T-helper 2 cell (primary cell): ENCODE measurements around the gene LAMA2.

Experiments
- DNase-seq, 5 experiments: peaks; one replicate each; pipeline versions ENCODE4 v3.0.0 to v3.0.0-alpha.2; 2012 to 2022

LAMA2 gene

DNA sequence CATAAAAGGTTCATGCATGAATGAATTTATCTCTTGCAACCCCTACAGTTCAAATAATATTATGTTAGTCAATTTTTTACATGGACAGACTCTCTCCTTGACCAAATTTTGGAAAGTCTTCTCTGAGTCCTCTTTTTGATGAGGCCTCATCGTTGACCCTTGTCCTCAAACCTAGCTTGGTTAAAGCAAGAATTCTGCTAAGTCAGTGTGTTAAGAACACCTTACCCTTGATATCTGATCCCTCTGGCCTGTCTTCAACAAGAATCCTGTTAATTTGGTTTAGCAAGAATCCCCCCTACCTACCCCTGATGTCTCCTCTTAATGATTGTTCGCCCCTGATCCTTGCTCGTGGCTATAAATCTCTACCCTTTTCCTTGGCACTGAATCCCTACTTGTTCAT is 301.4 kb downstream of the LAMA2 start:
- no peak for DNase-seq

DNA sequence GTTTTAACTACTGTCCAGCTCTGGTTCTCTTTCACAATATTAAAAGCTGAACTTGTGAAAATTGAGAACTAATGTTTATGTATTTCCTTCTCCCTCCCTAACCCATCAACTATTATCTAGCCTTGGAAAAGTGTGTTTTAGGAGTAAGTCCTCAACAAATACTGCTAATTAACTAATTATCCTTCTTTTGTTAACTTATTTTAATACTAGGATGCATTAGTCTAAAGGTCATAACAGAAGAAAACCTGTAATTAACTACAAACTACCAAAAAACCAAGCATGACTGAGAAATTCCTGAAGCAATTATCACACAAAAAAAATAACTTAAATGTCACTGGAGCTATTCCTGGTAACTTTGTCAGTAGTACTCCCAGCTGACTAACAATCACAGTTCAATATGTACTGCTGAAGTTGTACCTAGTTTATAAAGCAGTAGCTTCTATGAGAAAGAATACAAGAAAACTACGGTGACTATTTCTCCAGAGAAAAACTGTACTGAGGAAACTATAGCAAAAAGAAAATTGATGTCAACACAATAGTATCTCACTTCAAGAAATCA is 301.9 kb downstream of the LAMA2 start:
- DNase-seq: no peak

DNA sequence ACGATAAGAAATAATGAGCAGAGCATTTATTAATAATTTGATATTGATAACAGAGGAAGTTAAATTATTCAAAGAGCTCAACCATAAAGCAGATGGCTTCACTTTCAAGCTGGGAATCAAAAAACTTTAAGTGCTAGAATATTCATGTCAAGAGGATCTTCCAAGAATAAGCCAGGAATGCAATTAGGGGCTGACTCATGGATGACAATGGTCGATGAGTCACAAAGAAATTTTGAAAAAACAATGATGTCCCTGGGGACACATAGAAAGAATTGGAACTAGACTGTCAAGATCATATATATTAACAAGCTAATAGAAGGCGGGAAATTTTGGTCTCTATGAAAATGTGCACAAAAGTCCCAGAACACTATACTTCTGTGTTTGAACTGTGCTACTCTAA is 304.1 kb downstream of the LAMA2 start:
- DNase-seq: no peak

DNA sequence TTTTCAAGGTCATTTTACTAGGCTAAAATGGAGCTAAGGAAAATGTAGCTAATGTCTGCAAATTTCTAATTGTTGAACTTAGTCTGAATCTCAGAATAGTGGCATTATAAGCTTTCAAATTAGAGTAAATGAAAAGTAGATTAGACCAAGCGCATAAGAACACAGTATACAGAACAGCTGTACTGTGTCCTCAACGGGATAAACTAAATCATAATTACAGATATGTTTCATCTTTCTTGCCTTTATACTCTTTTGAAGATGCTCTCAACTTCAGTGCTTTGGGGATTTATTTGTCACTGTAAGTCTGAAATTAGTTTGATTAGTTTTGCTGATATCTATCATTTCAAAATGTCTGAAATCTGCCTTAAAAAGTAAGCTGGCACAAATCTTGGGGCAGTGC is 305.4 kb downstream of the LAMA2 start:
- no peak for DNase-seq

DNA sequence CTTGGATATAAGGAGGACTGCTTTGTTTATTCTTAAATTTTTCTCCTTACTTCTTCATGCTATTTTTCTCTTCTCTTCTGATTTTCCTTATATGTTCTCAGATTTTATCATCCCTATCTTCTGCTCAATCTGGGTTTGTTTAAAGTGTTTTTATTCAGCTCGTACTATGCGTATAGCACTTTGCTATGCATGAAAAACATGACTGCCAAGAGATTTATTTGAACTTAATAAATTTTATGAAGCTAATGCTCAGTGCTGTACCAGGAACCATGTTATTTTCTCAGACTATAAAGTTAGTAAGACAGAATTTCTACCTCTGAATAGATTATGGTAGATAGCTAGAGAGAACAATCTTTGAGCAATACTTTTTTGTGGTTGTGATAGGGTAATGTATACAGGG is 305.9 kb downstream of the LAMA2 start:
- DNase-seq: no peak

DNA sequence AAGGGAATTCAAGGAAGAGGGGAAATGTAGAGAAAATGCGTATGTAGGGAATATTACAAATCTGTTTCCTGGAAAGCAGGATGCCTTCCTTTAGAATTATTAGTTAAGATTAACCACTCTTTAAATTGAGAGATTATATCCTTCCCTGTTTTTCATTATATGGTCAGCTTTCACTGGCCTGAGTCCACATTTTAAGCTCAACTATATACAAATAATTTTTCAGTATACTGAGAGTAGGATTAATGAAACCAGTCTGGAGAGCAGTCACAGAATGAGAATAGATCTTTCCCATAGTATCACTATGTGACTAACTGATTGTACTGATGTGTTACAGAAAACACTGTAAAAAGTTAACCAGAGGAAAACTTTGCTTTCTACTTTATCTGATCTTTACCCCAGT is 306.3 kb downstream of the LAMA2 start:
- DNase-seq: no peak

DNA sequence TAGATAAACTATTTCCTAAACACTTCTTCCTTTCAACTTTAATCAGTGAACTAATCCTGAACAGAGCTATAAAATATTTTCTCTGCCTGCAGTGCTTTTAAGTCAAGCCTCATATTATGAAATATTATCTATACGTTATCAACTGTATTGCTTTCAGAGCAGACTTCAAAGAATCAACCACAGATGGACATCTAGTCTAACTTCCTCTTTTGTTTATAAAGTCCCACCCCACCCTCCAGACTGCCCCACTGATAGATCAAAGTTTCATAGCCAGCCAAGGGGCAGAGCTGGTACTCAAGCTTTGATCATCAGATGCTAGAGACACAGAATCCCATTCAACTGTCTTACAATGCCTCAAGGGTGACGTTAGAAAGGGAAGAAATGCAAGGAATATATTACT is 308.3 kb downstream of the LAMA2 start:
- DNase-seq: no peak

DNA sequence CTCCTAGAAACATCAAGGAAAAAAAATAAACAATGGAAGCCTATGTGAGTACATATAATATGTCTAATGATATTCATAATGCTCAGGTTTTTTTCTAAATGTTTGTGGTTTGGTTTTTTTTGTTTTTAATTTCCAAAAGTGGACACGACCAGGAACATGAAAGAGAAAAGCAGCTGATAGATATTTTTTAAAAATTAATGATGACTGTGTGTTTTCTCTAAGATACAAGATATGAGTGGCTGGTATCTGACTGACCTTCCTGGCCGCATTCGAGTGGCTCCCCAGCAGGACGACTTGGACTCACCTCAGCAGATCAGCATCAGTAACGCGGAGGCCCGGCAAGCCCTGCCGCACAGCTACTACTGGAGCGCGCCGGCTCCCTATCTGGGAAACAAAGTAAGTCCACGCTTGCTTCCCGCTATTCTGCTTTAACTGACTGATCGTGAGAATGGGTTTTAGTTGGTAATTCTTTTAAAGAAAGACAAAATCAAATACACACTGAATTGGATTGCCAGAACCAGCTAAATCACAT is 309.6 kb downstream of the LAMA2 start:
- no peak for DNase-seq

DNA sequence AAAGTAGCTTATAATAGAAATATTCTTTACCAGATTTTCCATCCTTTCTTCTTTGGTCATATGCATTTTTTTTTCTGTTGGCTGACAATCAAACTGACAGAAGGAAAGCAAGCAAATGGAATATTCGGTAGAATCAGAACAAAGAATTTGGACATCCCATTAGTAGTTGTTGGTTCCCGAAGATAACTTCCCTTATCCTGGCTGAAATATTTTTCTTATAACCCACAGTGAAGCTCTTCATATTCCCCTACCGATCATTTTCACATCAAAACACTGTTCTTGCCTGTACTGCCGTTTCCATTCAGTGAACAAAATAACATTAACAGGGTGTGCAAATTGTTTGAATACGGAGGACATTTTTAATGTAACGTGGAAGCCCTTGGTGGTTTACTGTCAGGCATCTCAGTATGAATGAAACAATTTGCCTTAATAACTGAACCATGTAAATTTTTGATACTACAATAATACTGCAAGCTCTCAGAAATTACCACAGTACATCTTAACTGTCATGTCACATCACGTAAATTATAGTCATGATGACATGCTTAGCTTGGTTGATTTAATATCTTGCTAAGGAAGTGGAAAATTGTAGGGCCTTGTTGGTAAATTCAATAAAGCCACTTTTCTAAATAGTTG is 311.5 kb downstream of the LAMA2 start:
- DNase-seq: no peak

DNA sequence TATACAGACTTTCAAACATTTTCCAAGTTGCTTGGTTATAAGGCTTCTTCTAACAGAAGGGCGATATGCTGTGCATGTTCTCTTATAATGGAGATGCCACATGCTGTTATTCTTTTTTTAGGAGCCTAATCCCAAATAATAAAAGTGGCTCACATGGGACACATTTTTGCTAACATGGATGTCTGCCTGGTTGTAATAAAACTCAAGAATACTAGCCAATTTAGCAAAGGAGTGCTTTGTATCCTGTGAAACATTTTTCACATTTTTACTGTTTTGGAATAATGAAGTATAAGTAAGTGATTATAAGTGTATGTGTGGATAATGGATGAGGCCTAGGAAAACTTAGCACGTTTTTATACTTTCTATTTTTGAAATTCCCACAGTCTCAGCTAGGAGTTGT is 312.2 kb downstream of the LAMA2 start:
- no peak for DNase-seq

DNA sequence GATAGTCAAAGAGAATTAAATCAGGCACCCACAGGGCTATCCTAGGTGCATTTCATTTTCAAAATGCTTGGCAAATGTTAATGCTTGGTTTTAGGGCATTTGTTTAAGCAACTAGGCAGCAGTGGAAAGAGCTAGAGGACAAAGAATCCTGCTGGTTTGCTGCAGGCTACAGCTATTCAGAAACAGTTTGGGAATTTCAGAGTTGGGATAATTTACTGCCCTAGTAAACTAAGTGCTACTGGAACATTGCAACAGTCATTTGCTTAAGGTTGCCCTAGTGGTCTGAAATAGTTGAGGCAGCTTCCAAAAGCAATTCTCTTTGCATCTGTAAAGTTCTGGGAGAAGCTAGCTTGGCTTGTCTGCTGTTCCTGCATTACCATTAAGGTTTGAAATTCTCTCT is 312.7 kb downstream of the LAMA2 start:
- DNase-seq: no peak

DNA sequence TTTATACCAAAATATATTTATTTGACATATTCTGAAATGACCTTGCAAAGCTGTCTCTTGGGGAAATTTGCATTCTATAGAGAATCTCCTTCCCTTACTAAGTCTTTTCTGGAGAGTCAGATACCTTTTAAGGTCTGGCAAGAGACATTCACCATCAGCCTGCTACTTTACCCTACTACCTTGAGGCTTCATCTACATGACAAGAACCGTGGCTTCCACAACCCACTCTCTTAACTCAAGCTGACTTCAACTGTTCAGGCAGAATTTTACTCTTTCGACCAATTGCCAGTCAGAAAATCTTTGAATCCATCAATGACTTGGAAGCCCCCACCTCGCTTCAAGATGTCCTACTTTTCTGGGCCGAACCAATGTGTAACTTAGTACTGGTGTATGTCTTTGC is 314.2 kb downstream of the LAMA2 start:
- DNase-seq: no peak

DNA sequence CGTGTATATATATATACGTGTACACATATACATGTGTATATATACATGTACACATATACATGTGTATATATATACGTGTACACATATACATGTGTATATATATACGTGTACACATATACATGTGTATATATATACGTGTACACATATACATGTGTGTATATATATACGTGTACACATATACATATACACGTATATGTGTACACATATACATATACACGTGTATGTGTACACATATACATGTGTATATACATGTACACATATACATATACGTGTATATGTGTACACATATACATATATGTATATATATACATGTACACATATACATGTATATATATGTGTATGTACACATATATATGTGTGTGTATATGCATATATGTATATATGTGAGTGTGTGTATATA is 317.2 kb downstream of the LAMA2 start:
- DNase-seq: no peak

DNA sequence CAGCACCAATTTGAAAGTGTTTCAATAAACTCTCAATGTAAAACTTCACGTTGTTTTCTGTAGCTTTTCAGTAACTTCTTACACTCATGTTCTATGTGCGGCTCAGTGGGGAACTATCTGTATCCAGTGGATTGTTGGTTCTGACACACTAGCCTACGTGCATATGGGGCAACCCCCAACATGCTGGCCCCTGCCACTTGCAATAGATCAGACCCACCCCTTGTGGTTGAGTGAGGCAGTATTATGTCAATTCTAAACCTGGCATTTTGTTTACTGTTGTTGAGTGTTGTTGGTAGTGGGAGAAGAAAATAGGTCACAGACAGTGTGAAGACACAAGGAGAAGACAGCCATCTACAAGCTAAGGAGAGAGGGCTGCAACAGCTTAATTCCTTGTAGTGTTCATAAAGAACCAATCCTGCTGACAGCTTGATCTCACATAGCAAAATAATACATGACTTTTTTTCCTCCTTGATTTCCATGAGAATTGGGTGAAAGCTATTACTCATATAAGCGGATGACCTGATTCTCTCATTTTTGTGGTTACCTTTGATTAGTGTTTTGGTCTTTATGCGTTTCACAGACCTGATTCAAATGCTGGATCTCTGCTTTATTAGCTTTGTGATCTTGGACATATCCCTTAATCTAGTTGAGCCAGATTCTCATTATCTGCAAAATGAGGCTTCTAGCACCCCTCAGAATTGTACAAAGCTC is 320.4 kb downstream of the LAMA2 start:
- peak in 1 of 5 experiments; percentile 10 for DNase-seq

DNA sequence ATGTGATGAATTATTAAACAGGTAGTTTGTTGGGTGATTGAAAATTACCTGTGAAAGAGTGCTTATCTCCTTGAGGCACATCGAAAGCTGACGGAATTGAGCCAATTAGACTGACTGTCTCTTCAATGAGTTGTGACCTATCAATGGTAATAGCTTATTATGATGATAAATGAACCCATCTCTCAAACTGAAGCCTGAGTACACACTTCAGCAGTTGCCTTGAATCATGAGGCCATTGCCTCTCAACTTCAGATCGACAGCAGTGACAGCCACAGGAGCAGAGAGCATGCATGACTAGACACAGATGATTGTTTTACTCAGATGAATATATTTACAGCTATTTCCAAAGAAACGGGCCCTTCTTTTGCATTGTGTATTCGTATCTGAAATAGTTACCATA is 323.9 kb downstream of the LAMA2 start:
- no peak for DNase-seq

DNA sequence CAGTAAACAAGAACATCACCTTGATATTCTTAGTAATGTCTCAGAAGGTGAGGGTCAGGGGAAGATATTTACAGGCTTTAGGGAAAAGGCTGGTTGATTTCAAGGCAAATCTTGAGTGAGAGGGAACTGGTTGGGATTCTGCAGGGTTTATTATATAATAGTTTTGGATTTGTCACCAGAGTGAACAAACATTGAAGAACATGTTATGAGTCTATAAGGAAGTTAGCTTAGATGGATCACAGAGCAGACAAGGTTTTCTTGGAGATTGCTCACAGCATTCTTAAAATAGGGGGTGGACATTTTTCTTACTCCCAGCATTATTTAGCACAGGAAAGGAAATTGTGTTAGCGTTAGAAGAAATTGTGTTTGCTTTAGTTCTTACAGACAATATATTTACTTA is 324.9 kb downstream of the LAMA2 start:
- DNase-seq: no peak

DNA sequence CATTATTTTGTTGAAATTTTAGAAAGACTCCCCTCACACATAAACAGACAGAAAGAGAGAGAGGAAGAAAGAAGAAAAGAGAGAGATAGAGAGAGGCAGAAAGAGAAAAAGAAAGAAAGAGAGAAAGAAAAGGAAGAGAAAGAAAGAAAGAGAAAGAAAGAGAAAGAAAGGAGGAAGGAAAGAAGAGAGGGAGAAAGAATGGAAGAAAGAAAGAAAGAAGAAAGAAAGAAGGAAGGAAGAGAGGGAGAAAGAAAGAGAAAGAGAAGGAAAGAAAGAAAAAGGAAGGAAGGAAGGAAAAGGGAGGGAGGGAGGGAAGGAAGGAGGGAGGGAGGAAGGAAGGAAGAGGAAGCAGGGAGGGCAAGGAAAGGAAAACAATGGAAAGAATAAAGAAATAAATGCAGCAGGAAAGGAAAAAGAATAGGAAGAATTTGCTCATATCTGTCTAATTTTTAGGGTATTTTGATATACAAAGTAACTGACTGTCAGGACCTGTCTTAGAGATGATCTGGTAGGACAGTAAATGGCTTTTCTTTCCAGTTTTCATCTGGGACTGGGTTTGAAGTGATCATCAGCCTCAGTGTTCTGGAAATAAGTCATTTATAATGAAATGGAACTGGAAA is 325.6 kb downstream of the LAMA2 start:
- DNase-seq: no peak

DNA sequence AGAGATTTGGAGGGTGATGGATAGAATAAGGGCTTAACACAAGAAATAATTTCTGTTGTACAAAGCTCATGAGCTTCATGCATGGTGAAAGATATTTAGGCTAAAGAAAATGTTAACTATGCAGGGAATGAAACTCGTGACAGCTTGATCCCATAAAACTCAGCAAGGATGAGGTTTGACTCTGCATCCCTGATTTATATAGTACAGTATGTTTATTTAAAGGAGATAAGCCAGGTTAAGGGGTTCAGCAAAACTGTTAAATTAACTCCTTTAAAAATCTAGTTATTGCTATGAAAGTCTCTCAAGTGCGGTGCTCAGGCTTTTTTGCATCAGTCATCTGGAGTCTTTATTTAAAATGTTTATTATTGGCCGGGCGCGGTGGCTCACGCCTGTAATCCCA is 326.4 kb downstream of the LAMA2 start:
- DNase-seq: no peak

DNA sequence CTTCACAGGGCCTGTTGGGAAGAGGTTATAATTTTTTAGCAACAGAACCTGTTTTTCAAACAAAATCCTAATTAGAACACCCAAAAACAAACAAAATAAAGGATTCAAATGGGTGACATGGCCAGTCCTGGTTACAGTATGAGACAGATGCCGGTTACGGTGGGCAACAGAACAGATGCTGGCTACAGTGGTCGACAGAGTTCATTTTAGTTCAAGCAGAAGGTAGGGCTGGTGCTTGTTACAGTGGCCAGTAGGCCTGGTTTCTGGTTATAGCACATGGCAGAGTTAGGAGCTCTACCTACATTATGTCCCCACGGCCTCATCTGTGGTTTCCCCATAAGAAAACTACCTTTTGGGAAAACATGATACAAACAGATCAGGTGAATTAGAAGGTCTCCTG is 327.7 kb downstream of the LAMA2 start:
- DNase-seq: no peak

DNA sequence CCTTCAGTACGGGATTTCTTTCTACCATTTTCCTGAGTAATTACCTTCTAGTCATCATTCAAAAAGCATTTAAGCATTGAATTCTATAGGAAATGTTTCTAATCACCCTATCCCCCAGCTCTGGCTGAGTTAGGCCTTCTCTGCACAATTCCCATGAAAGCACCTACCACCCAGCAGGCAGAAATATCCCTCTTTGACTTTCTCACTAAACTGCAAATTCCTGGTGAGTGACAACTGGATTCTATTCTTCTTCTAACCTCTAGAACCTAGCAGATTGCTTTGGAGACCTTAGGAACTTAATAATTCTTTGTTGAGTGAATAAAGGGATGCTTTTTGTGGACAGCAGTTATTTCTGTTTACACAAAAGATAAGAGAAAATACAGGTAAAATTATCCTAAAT is 328.7 kb downstream of the LAMA2 start:
- no peak for DNase-seq

DNA sequence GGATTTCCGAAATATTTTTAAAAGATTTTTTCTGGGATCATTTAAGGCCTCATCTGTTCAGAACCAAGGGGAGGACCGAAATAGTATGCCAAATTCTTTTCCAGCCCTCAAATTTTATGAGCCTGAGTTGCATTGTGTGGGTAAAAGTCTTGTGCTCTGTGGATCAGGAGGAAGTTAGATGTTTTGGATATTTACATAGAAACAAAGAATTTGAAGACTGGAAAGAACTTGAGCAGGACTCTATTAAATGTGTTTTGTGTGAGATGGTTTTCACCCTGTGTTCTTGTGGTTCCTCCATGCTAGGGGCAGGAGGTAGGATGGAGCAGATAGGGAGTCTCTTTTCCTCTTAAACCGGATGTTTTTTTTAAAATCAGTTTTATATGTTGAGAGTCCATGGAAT is 329.1 kb downstream of the LAMA2 start:
- DNase-seq: no peak

DNA sequence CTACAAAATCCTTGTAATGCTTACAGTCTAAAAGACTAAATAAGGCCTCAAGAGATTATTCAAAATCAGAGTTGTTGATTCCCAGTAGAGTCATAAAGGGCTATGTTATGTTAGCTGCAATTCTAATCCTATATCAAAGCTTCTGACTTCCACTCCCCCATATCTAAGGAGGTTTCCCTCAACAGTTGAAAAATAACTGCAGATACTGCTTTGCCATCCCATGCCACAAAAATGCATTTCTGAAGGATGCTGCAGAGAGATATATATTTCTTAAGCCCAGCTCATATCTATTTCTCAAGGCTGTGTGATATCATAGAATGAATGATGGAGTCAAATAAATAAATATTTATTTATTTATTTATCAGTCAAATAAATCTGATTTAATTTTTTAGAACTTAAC is 332.3 kb downstream of the LAMA2 start:
- no peak for DNase-seq

DNA sequence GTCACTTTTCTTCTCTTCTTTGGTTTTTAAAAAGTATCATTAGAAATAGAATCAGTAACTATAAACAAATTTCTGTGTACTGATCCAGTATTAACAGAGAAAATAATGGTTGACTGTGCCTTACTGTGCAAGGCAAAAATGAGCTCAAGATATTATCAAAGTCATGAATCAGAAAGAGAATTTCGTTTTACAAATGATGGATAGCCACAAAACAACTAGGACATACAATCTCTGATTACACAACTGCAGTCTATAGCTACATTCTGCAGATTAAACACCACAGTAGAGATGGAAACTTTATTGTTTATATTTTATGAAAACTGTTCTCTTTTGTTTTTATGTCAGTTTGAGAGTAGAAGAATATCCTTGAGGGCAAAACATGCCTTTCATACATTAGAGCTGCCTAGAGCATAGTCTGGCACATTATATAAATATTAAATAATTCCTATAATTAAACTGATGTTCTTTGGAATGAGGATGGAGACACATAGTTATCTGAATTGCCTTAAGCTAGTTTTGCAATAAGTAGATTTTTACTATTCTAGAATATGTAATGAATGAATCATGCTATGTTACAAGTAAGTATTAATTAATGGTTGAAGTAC is 333.1 kb downstream of the LAMA2 start:
- DNase-seq: no peak

DNA sequence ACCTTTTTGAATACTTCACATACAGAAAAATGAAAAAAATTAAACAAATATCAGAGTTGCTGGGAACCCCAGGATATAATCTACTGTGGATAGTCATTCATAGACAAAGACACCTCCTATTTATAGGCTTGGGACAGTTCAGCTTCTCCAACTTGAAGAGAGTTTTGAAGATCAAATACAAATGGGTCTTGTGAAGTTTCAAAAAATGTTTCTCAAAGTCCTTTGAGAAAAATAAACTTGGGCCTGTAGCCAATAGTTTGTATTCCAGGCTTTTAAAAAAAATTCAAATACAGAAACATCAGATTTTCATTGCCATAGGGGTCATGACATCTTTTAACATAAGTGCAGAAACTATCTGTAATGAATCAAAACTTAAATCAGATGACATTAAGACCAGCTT is 334.8 kb downstream of the LAMA2 start:
- no peak for DNase-seq
